Uterus (tissue), 2 donors: ENCODE results near the gene AFDN.

Experiments used
- CTCF ChIP-seq, 4 experiments: fragments of 200-600 bp in 2 of 4; fragments of 450-650 bp in 2 of 4; sonication (generic) in 2 of 4; IDR thresholded peaks; one replicate each; pipeline ENCODE4 v1.5.1; 2016 to 2019; ENCODE audit warnings: antibody characterized with exemption in 4 of 4, mild to moderate bottlenecking in 2 of 4, moderate library complexity in 1 of 4
- POLR2A ChIP-seq, 2 donors: fragments of 450-650 bp; IDR thresholded peaks; one replicate each; pipeline ENCODE4 v1.6.1; 2016; ENCODE audit warnings: antibody characterized with exemption in 2 of 2, mild to moderate bottlenecking in 1 of 2, moderate library complexity in 1 of 2

GRCh38 chr6:167778497-167779128 is 48.1 kb upstream of the AFDN start:
- no peak for TF ChIP-seq CTCF (IDR thresholded peaks at IDR 0.05)
- TF ChIP-seq POLR2A (IDR thresholded peaks at IDR 0.05): no peak
